ENCODE measurements around the gene ZNF414. TPM values are rescaled to one million over a fixed set of nuclear protein-coding genes. Genes with fewer than 3 reads are reported as not detected.
"Not testable (repeated sequence)": the region's sequence is repeated elsewhere in the genome, so short reads cannot be mapped to it uniquely, and the experiment has no call there.

The ZNF414 gene, protein sequence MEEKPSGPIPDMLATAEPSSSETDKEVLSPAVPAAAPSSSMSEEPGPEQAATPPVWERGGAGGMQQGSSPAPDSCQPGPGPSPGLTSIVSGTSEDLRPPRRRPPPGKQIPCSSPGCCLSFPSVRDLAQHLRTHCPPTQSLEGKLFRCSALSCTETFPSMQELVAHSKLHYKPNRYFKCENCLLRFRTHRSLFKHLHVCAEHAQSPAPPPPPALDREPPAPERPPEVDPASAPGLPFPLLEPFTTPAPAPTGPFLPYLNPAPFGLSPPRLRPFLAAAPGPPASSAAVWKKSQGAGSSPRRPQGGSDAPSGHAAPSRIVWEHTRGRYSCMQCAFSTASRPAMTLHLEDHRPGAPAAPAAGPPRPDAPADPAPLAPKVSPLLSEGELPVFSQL
- total RNA-seq = 16.1 TPM
- long read RNA-seq, transcript ZNF414-202 (8 exons, 2,300 nt) = major isoform, 7 of 15 reads
- long read RNA-seq, partial matches to known transcripts = 2 of 15 reads
- long read RNA-seq, other reads (novel, unspliced or antisense) = 5 of 15 reads

DNA sequence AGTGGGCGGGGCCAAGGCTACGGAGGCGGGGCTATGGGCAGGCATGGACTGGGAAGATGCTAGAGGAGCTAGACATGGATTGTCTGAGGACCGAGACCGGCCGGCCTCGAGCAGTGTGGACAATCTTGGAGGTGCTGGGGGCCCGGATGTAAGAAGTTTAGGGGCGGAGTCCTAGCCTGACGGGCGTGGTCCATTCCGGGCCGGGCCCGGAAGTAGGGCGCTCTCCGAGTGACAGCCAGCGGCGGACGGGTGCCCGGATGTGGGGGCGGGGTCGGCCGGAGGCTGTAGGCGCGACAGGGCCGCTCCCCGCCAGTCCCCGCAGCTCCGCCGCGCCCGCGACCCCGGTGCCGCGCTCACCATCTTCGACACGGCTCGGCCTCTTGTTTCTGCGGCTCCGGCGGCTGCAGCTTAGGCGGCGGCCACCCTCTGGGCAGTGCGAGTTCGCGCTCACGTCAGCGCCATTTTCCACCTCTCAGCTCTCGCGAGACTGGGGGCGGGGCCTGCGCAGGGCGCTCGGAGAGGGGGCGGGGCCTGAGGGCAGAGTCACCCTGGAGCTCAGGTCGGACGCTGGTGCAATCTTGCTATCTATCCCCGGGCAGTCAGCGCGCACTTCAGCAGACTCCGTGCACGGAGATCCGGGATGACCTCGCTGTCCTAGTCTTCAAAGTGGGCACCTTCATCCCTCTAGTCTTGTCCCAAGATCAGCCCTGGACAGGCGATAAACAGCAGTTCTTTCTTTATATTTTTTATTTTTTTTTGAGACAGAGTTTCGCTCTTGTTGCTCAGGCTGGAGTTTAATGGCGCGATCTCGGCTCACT is at the start of gene ZNF414:
TSS of gene ZNF414 (minus strand) at position 481 of the 818 bp plus-strand sequence. CDS start at position 360, 121 bp downstream.
- intact Hi-C loops (cut with DNase I) = no loop called here
- ATAC-seq (ENCODE audit: poor library complexity) (peak; percentile 97), DNase-seq (peak; percentile 98)

DNA sequence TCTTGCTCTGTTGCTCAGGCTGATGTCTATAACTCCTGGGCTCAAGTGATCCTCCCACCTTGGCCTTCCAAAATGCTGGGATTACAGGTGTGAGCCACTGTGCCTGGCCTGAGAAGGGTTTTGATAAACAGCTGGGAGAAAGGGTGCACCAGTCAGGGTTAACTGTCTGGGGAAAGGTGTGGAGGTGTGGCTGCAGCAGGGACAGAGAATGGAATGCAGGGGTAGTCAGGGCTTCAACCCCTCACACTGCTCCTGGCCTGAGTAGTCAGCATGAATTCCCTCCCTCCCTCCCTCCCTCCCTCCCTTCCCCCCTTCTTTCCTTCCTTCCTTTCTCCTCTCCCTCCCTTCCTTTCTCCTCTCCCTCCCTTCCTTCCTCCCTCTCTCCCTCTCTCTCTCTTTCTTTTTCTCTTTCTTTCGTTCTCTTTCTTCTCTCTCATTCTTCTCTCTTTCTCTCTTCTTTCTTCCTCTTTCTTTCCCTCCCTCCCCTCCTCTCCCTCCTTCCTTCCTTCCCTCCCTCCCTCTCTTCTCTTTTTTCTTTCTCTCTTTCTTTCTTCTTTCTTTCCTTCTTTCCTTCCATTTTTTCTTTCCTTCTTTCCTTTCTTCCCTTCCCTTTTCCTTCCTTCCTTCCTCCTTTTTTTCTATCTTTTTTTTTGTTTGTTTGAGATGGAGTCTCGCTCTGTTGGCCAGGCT is 47.3 kb upstream of the ZNF414 start:
- no peak for ATAC-seq (ENCODE audit: poor library complexity)
- intact Hi-C loops (cut with DNase I) = no loop called here
- no peak for DNase-seq

DNA sequence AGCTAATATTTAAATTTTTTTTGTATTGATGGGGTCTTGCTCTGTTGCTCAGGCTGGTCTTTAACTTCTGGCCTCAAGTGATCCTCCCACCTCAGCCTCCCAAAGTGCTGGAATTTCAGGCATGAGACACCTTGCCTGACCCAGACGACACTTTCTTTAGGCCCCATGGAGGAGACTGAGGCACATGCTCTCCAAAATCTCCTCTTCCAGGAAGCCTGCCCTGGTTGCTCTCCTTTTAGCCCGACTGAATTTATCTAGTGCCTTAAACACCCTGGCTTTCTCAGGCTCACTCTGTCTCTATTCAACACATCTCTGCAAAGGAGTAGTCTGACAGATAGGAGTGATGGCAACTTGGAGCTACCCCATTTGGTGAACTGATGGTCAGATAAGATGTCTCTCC is 44.4 kb upstream of the ZNF414 start:
- DNase-seq = no peak
- intact Hi-C loops (cut with DNase I) = no loop called here
- no peak for ATAC-seq (ENCODE audit: poor library complexity)

DNA sequence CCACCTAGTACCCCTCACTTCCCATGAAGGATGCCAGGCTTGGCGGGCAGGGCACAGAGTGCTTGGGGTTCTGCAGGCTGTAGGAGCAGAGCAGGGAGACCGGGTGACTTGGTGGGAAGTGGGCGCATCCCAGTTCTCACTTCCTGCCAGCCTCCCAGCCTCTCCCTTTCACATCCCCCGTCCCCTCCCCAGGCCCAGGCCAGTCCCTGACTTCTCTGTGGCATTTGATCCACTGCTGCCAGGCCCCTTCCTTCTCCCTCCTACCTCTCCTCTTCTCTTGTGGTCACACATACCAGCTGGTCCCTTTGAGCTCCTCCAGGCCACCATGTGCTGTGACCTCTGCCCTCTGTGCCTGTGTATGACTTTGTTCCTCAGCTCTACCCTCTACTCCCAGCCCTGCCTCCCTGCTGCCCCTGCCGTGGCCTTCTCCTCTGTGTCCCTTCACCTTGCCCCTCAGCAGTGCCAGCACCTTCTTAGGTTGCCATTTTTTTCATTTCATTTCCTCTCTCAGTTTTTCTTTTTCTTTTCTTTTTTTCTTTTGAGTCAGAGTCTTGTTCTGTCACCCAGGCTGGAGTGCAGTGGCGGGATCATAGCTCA is 43.8 kb upstream of the ZNF414 start:
- intact Hi-C loops (cut with DNase I) = no loop called here
- DNase-seq = no peak
- no peak for ATAC-seq (ENCODE audit: poor library complexity)

DNA sequence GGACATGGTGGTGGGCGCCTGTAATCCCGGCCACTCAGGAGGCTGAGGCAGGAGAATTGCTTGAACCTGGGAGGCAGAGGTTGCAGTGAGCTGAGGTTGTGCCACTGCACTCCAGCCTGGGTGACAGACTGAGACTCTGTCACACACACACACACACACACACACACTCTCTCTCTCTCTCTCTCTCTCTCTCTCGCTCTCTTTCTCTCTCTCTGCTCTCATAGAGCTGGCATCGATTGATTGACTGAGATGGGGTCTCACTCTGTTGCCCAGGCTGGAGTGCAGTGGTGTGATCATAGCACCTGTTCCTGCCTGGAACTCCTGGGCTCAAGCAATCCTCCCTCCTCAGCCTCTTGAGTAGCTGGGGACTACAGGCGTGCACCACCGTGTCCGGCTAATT is 39.8 kb upstream of the ZNF414 start:
- DNase-seq; intact Hi-C loops (cut with DNase I); ATAC-seq (ENCODE audit: poor library complexity): not testable (repeated sequence)

DNA sequence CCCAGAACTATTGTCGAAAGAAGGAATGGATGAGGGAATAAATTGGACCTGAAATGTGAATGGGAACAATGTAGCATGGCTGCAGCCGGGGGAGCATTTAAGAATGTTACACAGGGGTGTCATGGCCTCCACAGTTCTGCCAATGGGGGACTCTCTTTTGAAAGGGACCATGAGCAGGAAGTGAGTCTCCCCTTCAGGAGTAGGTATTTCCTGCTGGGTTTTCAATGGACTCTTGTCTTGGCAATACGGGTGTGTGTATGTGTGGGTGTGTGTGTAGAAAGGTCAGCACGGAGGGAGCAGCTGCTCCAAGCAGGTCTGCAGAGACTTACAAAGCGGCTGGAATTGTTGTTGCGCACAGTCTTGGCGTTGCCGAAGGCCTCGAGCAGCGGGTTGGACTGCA is 38.8 kb upstream of the ZNF414 start:
- intact Hi-C loops (cut with DNase I) = no loop called here
- DNase-seq (no peak), ATAC-seq (ENCODE audit: poor library complexity) (no peak)

DNA sequence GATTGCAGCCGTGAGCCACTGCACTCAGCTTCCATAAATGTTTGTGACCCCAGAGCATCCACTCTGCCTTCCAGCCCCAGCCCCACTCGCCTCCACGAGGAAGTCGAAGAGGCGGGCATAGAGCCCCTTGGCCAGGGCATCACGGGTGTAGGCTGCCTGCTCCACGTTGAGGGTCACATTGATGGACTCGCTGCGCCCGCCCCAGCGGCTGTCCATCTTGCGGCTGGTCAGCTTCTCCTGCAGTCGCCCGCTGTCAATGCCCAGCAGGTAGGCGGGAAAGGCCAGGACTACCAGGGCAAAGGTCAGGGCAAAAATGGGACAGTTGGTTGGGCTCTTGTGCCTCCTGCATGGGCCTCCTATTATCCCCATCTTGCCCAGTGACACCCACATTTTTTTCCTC is 36.1 kb upstream of the ZNF414 start:
- intact Hi-C loops (cut with DNase I) = no loop called here
- ATAC-seq (ENCODE audit: poor library complexity) (no peak), DNase-seq (no peak)

DNA sequence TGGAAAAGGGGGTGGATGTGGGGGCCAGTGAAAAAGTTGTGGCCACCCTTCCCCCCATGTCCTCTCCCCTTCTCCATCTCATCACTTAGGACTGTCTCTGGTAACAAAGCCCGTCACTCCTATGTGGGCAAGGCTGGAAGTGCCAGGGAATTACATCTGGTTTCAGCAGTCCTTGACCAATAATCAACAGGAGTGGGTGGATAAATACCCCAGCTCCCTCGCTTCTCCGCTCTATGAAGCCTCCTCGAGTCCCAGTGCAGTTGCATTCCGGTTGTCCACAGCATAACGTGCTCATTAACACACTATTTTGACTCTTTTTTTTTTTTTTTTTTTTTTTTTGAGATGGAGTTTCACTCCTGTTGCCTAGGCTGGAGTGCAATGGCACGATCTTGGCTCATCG is 31.8 kb upstream of the ZNF414 start:
- intact Hi-C loops (cut with DNase I) = no loop called here
- no peak for DNase-seq
- no peak for ATAC-seq (ENCODE audit: poor library complexity)

DNA sequence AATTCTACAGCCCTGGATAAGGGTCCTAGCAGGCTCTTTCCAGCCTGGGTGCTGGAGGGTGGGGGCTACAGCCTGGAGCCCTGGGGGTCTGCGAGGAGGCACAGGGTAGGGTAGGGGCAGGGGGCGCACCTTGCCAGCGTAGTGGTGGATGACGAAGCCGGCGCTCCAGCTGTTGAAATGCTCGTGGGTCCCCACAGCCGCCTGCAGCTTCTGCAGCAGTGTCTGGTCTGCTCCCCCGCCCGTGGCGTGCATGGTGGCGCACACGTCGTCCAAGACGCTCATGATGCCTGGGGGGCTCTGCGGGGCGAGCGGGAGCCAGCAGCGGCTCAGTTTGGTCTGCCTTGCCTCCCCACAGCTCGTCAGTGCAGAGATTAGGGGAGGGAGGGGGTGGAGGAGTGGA is 30.2 kb upstream of the ZNF414 start:
- intact Hi-C loops (cut with DNase I) = no loop called here
- DNase-seq (no peak), ATAC-seq (ENCODE audit: poor library complexity) (no peak)

DNA sequence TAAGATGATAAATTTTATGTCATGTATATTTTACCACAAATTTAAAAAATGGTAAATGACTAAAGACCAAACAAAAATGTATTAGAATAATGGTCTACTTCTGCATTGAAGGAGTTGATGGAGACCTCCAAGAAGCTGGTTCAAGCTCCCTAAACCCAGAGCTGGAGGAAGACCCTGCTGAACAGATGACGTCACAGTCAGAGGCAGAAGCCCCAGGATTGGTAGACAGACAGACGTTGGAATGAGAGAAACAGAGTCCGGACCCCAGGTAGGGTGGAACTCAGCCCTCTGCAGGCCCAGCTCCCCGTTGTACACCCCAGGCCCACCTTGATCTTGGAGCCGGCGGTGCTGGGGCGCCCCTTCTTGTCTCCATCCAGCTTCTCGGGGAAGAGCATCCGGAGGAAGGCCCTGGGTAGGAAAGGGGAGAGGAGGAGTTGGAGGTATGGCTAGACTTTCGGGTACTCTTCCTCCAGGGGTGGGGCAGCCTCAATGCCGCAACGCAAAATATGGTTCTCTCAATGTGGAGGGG is 25.7 kb upstream of the ZNF414 start:
- ATAC-seq (ENCODE audit: poor library complexity) (no peak), DNase-seq (no peak)
- intact Hi-C loops (cut with DNase I) = no loop called here

DNA sequence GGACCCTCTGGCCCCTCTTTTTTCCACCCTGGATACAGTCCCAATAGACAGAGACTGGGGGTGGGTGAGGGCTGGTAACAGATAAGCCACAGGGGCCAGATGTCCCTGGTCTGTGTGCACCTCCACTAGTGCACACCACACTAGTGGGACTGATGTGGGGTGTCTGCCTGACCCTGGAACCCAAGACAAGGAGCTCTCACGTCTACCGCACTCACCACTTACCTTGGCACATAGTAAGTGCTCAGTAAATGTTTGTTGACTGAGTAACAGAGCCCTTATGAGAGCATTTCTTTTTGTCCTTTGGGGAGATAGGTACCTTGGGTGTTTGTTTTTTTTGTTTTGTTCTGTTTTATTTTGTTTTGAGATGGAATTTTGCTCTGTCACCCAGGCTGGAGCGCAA is 23.1 kb upstream of the ZNF414 start:
- DNase-seq (no peak), ATAC-seq (ENCODE audit: poor library complexity) (no peak)
- intact Hi-C loops (cut with DNase I) = no loop called here

DNA sequence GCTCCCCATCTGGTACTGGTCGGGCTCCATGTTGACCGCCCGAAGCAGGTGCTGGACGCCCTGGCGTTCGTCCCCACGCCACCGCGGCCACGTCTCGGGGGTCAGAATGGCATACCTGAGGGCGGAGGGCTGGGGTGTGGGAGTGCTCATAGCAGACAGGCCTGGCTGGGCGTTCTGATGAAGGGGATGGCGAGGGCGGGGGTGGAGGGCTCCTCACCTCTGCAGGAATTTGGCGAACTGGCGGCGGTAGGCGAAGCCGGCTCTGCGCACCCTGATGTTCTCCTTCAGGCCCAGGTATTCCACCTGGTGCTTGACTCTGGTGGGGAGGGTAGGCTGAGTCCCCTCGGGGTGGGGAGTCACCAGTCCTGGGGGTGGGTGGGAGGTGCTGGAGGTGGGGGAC is 22.3 kb upstream of the ZNF414 start:
- intact Hi-C loops (cut with DNase I) = no loop called here

DNA sequence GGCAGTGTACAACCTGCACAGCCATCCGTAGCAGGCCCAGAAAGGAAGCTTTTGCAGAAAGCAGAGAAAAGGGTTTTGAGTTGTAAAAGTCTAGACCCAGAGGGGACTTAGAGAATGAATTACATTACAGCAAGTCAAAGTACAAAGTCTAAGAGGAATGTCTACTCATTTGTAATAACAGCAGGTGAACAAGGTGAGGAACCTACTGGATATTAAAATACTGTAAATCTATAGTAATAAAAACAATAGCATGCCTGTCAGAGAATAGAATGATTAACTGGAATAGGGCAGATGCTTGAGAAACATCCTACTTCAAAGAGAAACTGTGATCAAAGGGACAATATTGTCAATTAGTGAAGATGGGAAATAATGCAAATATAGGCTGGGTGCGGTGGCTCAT is 18.3 kb upstream of the ZNF414 start:
- intact Hi-C loops (cut with DNase I) = no loop called here
- ATAC-seq (ENCODE audit: poor library complexity) = no peak
- DNase-seq = no peak

More for the DNA sequence above, 22.3 kb upstream of the ZNF414 start:
- no peak for ATAC-seq (ENCODE audit: poor library complexity)
- DNase-seq = no peak

DNA sequence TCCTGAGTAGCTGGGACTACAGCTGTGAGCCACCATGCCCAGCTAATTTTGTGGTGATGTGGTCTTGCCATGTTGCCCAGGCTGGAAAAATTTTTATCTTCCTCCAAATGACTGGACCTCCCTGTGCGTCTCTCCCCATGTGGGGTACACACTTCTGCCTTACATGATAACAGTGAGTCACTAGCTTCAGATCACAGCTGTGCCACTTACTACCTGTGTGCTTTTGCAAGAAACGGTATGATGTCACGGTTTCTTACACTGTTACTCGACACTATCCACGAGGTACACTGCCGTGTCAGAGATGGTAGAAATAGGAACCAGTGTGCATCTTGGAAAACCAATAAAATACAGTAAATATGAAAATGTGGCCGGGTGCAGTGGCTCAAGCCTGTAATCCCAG is 17.5 kb upstream of the ZNF414 start:
- no peak for ATAC-seq (ENCODE audit: poor library complexity)
- intact Hi-C loops (cut with DNase I) = no loop called here
- DNase-seq = no peak

DNA sequence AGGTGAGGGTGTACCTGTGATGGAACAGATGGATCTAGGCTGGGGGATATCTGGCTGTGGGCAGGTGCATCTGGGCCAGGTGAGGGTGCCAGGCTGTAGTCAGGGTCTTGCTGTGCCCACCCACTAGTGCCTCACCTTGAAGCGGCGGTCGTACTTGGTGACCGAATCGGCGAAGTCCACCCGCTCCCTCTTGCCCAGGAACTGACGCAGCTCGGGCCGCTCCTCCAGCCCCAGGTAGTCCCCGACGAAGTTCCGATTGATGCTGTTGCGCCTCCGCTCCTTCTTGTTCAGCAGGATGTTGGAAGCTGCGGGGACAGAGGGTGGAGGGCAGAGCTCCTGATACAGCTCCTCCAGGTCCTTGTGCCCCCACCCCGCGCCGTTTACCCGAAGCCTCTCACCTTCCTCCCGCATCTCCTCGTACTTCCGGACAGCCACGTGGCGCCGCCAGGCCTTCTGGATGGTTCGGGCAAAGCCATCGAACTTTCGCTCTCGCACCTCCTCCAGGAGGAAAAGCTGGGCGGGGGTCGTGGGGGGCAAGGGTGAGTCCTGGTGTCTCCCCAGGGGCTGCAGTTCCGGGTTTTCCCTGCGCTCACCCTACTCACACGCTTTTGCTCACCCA is 16.2 kb upstream of the ZNF414 start:
- intact Hi-C loops (cut with DNase I) = no loop called here
- DNase-seq (no peak), ATAC-seq (ENCODE audit: poor library complexity) (no peak)

DNA sequence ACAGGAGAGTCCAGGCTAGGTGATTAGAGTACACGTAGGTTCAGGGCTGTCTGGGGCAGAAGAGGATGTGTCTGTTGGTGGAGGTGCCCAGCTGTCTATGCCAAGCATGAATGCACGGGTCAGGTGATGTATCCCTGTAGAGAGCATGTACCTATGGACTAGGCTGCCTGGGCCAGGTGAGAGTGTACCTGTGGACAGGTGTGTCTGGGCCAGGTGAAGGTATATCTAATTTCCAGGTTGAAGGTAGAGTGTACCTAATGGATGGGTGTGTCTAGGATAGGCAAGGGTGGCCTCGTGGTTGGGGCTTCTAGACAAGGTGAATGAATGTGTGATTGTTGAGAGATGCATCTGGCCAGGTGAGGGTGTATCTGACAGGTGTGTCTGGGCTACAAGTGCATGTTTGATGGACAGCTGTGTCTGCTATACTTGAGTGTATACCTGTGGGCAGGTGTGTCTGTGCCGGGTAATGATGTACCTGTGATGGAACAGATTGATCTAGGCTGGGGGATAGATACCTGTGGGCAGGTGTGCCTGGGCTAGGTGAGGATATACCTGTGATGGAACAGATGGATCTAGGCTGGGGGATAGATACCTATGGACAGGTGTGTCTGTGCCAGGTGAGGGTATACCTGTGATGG is 15.5 kb upstream of the ZNF414 start:
- ATAC-seq (ENCODE audit: poor library complexity) (no peak), DNase-seq (no peak)
- intact Hi-C loops (cut with DNase I) = no loop called here

DNA sequence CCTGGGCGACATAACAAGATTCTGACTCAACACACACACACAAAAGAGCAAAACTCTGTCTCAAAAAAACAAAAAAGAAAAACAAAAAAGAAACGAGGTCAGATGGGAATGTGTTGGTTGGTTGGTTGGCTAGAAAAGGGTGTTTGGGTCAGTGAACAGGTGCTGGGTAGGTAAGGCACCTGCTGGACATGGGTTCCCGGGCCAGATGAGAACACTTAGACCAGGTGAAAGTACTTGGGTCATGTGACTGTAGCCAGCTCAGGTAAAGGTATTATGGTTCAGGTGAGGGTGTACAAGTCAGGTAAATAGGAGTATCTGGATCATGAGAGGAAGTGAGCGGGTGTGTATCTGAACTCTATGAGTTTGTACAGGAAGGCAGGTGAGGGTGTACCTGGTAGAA is 14.5 kb upstream of the ZNF414 start:
- intact Hi-C loops (cut with DNase I) = no loop called here
- DNase-seq (no peak), ATAC-seq (ENCODE audit: poor library complexity) (no peak)
